GM21529 (cell line): ENCODE data around the gene PRC1.

ENCODE experiments used
- ATAC-seq: cut with Tn5 transposase; IDR thresholded peaks from one replicate; pipeline ENCODE4 v1.9.1; 2021; ENCODE audit not compliant: unreplicated experiment

The PRC1 gene

GRCh38 chr15:90955624-90956273 is 38.6 kb downstream of the PRC1 start:
- ATAC-seq: no peak

DNA sequence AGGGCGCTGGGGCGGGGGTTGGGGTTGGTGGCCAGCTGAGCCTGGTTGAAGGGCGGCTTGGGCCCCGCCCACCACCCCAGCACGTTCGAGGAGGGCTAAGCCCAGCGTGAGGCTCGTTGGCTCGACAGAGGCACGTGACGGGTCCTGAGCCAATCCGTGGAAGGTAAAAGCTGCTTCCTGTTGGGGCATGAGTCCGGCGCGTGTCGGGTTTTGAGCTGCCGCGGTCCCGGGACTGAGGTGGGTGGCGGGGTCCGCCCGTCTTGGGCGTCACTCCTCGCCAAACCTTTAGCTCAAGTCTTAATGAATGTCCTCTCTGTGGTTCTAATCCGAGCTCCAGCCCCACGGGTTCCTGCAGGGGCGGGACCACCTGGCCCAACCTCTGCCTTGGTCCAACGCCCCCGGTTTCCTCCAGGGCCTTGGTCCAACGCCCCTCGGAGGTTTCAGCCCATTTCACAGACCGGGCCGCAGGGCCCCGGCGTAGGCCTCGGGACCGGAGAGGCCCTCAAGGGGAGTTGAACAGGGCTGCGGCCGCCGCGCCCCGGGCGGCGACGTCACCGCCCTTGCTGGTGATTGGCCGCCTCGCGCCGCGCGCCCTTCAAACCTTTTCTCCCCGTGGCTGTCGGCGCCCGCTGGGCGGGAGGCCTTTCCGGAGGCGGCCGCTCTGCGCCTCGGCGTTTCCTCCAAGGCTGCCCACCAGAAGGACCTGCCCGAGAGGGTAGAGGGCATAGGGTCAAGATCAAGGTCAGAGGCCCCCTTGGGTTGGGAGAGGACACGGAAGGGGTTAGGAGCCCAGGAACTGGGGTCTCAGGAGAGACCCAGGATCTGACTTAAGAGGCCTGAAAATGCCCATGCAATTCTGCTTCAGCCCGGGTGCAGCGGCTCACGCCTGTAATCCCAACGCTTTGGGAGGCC is 39.4 kb downstream of the PRC1 start, which contains the start of gene RCCD1:
TSS of gene RCCD1 (plus strand) at position 173 of the 912 bp plus-strand sequence. CDS start 1,851 bp downstream, outside the sequence.
- peak; percentile 92 for ATAC-seq

DNA sequence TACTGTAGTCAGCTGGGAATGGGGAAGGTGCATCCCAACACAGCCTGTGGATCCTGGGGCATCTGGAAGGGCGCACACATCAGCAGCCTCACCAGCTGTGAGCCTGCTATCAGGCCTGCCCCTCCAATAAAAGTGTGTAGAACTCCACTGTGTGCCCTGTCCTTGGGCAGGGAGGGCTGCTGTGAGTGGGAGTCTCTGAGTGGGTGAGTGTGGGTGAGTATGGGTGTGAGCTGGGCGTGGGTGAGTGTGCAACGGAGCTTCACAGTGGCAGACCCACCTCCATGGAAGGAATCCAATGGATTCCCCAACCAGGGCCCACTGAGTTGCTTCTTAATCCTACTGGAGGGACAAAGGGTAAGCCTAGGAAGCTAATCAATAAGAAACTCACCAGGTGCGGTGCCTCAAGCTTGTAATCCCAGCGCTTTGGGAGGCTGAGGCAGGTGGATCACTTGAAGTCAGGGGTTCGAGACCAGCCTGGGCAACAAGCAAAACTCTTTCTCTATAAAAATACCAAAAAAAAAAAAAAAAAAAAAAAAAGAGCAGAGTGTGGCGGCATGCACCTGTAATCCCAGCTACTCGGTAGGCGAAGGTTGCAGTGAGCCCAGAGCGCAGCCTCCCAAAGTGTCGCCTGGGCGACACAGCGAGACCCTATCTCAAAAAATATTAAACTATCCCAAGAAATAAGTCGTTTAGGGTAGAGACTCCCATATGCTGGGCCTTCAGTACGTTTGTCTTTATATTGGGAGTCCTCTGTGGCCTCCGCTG is 40.2 kb downstream of the PRC1 start:
- ATAC-seq: no peak

- ATAC-seq: no peak
Measured at GRCh38 chr15:90952901-90953677, 41.2 kb downstream of the PRC1 start.

DNA sequence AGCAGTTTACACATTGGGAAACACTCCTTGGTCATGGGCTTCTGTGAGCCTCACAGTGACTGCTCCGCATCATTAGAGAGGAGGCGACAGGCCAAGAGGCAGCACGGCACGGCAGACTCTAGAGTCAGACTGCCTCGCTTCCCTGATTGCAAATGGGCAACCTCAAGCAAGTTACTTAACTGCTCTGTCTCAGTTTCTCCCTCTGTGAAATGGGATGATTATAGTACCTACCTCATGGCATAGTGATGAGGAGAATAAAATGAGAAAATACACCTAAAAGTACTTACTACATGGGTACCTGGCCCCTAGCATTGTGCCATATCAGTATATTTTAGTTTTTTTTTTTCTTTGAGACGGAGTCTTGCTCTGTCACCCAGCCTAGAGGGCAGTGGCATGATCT is 43.7 kb downstream of the PRC1 start:
- no peak for ATAC-seq

GRCh38 chr15:90949979-90950675 is 44.2 kb downstream of the PRC1 start:
- no peak for ATAC-seq

GRCh38 chr15:90948506-90948905 is 45.8 kb downstream of the PRC1 start:
- ATAC-seq: no peak

- no peak for ATAC-seq
Measured at GRCh38 chr15:90947577-90948357, 46.6 kb downstream of the PRC1 start.

DNA sequence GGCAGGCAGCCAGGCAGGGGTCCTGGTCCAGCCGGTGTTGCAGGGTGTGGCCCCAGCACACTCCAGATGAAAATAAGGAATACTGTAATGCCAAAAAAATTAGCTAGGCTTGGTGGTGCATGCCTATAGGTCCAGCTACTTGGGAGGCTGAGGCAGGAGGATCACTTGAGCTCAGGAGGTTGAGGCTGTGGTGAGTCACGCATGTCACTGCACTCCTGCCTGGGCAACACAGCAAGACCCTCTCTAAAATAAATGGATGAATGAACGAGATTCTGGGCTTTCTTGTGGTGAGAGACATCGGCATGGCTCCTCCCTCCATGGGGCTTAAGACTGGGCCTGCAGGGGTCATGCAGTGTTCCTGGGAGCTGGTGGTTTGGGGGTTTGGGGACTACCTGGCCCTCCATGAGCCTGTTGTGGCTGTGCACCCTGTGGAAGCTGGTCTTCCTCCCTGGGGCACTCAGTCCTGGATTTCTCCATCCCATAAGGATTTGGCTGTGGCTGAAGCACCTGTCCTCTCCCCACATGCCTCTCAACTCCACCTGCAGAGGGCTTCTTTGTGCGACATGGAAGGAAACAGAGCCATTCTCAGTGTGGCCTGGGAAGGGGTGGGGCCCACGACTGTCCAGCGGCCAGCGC is 47.3 kb downstream of the PRC1 start:
- no peak for ATAC-seq

DNA sequence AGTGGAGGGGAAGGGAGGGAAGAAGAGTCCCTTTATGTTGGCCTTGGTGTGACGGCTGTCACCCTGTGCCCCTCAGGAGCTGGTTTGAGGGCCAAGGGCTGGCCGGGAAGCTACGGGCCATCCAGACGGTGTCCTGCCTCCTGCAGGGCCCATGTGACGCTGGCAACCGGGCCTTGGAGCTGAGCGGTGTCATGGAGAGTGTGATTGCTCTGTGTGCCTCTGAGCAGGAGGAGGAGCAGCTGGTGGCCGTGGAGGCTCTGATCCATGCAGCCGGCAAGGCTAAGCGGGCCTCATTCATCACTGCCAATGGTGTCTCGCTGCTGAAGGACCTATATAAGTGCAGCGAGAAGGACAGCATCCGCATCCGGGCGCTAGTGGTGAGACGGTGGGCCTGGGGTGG is 47.8 kb downstream of the PRC1 start:
- no peak for ATAC-seq

- no peak for ATAC-seq
Measured at GRCh38 chr15:90945091-90945490, 49.2 kb downstream of the PRC1 start.

DNA sequence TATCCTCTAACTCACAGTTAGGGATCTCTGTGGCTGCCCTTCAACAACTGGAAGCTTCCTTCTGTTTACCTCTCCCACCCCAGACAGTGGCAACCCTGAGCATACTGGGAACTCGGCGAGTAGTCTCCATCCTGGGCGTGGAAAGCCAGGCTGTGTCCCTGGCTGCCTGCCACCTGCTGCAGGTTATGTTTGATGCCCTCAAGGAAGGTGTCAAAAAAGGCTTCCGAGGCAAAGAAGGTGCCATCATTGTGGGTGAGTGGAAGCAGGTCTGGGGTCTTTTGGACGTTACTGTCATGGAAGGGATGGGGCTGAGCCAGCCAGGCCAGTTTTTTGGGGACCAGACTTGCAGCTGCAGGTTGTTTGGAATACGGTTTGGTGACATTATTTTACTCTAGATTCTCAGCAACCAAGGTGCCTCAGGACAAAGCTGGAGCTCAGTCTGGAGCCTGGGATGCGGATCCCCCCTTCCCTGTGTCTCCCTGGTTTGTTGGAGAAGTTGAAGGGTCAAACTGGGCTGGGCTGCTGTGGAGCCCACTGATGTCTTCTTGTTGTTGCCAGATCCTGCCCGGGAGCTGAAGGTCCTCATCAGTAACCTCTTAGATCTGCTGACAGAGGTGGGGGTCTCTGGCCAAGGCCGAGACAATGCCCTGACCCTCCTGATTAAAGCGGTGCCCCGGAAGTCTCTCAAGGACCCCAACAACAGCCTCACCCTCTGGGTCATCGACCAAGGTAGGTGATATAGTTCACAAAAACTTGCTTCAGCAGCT is 51.8 kb downstream of the PRC1 start:
- ATAC-seq: no peak

- ATAC-seq: no peak
Measured at GRCh38 chr15:90941038-90941437, 53.3 kb downstream of the PRC1 start.

GRCh38 chr15:90939756-90940155 is 54.6 kb downstream of the PRC1 start:
- ATAC-seq: no peak

- ATAC-seq: no peak
Measured at GRCh38 chr15:90938261-90938660, 56.1 kb downstream of the PRC1 start.

- no peak for ATAC-seq
Measured at GRCh38 chr15:90936823-90937222, 57.5 kb downstream of the PRC1 start.

- ATAC-seq: peak; percentile 64
Measured at GRCh38 chr15:90934949-90935751, 59.2 kb downstream of the PRC1 start, which contains the start of gene UNC45A. Gene UNC45A (plus strand): TSS chr15:90935285. CDS start chr15:90935325, 40 bp downstream.
